Activated effector memory CD4-positive, alpha-beta T cell treated with Interleukin-2 at 50 U/mL for 16 hours (primary cell): ENCODE results near the gene ABLIM1.
A peak's percentile ranks its signal among the peaks of the same experiment; 100 is the strongest.
"Not testable (repeated sequence)": the region's sequence is repeated elsewhere in the genome, so short reads cannot be mapped to it uniquely, and the experiment has no call there.

Experiments used
- DNase-seq: peaks from one replicate; pipeline ENCODE4 v3.0.0-alpha.2; 2020

ABLIM1 gene

DNA sequence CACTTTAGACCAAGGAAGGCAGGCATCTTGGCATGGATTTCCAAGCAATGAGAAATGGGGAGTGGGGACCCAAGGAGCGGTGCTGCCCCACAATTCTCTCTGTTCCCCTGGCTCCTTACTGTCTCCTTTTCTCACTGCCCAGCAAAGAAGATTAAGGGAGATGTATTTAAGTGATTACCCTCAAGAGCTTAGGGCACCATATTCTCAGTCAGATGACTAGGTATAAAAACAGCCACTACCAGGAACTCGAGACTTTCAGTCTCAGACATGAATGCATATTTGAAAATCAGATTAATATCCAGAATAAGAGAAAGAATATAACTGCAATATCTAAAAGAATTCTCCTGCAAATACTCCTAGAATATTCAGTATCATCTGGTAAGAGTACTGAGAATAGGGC lies at the start of gene ABLIM1:
Gene ABLIM1 (minus strand): TSS at position 101 of the 400 bp plus-strand sequence. CDS start 75 bp downstream, at position 26.
- DNase-seq: no peak

DNA sequence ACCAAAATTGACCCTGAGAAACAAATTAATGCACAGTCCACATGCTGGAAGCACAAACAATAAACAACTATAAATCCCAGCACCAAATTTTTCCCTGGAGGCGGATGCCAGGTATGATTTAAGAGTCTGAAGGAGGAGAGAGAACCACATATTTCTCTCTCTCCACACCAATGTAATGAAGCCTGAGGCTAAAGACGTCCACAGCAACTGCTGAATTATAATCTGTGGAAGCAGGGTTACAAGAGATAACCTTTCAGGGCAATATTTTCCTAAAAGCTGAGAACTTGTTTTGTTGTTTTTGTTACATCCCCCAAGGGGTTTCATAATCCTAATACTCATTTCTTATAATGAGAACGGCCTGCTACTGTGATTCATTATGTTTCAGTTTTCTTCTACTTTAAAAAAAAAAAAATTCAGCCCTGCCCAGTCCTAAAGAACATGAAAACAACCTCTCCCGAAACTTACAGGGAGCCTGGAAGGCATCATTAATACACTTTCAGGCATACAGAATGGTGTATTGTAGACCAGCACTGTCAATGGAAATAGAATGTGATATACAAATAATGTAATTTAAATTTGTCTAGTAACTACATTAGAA lies 48.5 kb upstream of the ABLIM1 start:
- DNase-seq: no peak

DNA sequence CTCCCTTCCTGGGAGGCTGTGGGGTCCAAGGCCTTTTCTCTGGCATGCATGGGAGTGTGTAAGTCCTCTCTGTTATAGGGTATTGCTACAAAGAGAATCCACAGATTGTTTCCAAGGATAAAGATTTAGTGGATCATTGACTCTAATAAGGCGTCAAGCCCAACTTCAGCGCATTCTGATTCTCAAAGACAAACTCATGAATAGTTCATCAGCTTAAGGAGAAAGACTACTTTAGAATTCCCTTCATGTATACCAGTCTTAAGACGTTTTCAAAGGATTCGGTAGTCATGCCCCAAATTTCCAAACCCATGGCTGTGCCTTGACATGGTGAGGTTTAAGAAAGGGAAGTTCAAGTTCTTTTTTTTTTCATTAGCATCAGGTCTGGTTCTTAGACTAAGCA lies 46.6 kb upstream of the ABLIM1 start:
- DNase-seq: no peak

DNA sequence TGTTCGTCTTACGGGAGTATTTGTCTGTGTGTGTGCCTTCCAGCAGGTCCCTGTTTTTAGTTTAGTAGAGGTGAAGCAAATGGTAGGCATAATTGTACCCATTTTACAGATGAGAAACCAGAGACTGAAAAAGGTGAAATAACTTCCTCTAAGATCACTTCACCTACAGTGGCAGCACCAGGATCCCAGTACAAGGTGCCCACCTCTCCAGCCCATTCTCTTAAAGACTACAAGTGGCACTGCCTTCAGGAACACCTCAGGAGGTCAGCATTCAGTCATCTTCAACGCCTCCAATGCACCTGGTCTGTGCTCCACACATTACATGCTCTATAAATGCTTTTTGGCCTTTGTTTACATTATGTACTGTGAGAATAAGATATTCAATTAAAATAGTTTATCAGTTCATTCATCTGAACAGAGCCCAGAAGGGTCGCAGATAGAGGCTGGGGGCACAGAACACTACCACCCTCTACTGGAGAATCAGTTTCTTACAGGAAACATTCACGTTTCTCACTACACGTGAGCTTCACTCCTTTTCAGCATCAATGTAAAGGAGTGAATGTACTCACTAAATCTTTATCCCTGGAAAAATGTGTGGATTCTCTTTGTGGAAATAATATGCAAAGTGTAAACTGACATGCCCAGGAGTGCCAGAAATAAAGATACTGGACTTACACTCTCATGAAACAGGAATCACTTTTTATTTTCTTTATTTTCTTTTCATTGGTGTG lies 45.5 kb upstream of the ABLIM1 start:
- DNase-seq: no peak

DNA sequence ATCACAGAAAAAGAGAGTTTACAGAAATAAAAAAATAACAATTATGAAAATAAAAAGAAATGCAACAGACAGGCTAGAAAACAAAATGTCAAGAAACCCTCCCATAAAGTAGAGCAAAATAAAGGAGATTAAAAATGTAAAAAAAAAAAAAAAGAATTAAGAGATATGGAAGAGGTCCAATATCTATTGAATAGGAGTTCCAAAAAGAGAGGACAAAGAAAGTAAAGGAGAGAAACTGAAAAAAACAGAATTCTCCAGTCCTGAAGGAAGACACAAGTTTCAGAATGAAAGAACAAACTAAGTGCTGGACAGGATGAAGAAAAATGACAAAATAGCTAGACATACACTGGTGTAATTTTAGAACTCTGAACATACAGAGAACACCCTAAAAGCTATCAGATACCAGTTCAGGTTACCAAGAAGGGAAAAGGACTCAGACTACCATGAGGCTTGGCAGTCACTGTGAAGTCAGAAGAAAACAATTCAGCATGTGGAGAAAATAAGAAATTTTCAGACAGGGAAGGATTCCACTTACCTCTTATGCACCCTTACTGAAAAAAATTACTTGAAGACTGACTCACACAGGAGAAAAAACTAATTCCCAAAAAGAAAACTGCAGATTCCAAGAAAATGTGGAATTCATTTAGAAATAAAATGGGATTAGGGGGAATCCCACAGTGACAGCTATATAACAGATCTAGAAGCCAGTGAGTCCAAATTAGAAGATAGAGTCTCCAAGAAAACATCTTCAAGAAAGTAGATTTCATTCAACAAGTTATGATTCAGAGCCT lies 40.4 kb upstream of the ABLIM1 start:
- no peak for DNase-seq

DNA sequence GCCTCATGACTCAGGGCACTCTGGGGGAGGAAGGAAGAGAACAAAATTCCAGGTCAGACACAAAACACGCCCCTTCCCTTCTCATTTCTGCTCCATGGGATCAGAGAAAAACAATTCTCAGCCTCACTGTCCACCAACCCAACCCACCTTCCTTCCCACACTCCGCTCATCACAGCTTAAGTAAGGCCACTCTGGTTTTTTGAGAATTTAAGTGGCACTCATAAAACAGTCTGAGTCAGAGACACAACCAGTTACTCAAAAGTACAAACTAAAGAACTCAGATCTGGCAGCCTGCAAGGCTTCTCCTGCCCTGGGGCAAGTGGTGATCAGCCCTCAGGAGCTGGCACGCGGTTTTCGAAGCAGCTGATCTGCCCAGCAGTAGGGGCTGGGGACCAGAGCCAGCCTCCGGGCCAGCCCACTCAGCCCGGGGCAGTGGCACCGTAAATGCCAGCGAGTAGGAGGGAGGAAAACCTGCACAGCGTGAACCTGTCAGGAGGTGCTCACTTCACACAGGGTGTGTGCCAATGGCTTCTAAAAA lies 39.1 kb upstream of the ABLIM1 start:
- no peak for DNase-seq

DNA sequence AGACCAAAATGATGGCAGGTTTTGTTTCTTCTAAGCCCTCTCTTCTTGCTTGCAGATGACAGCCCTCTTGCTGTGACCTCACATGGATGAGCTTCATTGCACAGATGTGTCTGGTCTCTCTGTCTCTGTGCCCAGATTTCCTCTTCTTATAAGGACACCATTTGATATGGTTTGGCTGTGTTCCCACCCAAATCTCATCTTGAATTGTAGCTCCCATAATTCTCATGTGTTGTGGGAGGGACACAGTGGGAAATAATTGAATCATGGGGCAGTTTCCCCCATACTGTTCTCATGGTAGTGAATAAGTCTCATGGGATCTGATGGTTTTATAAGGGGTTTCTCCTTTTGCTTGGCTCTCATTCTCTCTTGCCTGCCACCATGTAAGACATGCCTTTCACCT lies 38.2 kb upstream of the ABLIM1 start:
- DNase-seq: not testable (repeated sequence)

DNA sequence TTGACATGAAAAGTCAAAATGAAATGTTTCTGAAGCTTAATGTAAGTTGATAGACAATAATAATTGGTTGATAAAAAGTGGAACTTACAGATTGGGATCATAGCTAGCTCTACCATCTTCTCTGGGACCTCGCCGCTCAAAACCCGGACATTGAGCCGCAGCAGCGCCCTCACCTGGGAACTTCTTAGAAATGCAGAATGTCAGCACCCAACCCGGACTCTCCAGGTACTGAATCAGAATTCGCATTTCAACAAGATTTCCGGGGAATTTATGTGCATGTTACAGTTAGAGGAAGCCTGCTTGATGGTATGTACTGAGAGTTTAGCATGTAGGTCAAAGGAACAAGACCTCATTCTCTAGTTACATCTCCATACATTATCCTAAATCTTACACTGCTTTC lies 36.7 kb upstream of the ABLIM1 start:
- DNase-seq: no peak

DNA sequence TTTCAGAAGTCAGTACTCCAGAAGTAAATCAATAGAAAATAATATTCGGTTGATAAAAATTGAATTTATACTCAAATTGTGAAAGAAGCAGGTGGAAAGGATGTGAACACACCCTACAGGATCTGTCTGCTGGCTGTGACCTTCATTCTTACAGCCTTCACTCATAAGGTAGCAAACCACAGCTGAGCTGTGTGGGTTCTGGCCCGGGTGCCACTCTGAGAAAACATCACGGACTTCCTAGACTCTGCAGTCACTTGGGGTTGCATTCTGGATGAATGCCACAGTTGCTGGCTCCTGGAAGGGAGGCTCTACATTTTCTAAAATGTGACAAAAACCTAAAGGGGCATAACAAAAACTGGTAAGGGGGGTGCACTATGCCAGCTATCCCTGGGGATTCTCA lies 36.0 kb upstream of the ABLIM1 start:
- peak; percentile 18 for DNase-seq

DNA sequence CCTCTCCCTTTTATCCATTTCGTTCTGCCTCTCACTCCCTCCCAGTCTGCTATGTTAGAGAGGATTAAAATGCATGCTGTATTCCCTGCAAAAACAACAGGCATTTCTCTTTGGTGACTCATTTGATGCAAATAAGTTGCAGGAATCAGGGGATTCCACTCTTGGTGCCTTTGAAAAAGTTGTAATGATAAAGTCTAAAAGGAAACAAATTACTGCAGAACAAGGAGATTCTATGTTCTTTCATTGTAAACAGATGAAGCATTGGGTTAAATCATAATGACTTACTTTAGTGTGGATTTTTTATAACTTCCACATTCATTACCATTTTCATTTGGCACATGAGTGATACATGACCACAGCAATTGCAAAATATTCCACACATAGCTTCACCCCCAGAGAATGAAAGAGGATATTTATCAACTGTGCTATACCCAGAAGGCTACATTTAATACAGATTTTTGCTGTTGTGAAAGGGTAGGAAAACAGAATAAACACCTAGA lies 33.4 kb upstream of the ABLIM1 start:
- DNase-seq: no peak

DNA sequence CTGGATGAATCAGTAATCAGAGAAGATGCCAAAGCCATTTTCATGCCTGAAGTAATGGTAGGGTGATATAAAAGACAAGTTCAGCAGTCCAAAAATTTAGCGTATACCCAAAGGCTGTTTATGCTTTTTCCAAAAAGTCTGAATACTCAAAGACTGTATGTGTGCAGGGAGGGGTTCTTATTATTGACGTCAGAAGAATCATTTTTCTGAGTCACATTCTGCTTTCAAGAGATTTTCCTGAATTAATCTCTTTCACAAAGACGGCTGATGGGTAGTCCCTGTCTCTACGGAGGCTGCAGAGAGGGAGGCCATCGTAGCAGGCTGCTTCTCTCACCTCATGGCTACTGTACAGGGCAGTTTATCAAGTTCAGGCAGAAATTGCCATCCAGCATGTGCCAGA lies 30.7 kb upstream of the ABLIM1 start:
- no peak for DNase-seq

DNA sequence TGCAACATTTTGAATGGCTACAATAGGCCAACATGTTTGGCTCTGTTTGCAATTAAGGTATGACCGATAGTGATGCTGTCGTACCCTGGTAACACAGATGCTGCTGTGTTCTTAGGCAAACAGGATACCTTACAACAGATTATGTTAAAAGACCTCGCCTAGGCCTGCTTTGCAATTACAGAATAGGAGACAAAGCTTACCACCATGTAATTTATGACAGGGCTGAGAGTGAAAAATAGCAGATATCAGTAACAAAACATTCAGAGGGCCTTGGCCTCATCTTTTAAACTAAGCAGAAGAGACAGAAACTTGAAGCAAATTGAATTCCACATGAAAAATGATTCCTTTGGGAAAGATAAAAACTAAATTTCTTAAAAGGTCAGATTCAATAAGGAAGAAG lies 29.4 kb upstream of the ABLIM1 start:
- no peak for DNase-seq

DNA sequence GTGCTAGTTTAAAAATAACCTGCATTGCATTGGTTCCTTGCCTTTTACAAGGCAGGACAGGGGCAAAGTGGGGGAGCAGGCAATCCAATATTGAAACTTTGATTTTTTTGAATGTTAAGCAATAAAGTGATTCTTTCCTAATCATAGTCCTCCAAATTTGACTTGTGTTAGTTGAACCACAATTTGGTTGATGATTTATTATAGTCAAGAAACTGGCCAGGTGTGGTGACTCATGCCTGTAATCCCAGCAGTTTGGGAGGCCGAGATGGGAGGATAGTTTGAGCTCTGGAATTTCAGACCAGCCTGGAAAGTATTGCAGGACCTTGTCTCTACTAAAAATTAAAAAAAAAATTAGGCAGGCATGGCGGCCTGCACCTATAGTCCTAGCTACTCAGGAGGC lies 27.9 kb upstream of the ABLIM1 start:
- DNase-seq: no peak

DNA sequence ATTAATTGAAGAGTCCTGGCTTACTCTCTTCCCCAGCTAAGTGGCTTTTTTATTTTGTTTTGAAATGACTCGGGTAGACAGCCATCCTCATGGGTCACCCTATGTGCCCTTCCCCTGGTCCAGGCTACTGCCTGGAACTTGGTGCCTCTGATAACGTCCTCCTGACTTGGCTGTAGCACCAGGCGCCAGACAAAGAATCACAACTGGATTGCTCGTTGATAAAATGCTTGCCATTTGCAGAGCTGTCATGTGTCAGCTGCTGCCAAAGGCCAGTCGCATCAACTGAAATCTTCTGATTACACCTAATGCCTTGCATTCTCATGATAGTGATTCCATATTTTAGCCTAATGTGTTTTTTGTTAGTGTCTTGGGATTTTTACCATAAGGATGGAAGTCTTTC lies 27.4 kb upstream of the ABLIM1 start:
- no peak for DNase-seq

DNA sequence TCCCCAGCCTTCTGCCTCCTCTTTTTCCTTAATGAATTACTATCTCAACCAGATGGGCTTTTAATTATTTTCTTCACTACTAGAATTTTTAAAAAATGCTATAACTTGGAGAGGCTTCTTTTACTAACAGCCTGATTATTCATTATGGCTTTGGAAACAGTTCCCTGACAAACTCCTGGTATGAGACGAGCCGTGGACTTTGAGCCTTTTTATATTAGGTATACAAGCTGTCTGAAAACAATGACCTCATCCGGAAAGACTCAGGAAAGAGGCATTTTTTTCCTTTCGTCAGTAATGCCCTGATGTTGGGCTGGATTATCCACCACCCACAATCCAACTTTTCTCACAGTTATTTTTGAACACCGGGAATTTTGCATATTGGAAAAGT lies 26.7 kb upstream of the ABLIM1 start:
- no peak for DNase-seq

DNA sequence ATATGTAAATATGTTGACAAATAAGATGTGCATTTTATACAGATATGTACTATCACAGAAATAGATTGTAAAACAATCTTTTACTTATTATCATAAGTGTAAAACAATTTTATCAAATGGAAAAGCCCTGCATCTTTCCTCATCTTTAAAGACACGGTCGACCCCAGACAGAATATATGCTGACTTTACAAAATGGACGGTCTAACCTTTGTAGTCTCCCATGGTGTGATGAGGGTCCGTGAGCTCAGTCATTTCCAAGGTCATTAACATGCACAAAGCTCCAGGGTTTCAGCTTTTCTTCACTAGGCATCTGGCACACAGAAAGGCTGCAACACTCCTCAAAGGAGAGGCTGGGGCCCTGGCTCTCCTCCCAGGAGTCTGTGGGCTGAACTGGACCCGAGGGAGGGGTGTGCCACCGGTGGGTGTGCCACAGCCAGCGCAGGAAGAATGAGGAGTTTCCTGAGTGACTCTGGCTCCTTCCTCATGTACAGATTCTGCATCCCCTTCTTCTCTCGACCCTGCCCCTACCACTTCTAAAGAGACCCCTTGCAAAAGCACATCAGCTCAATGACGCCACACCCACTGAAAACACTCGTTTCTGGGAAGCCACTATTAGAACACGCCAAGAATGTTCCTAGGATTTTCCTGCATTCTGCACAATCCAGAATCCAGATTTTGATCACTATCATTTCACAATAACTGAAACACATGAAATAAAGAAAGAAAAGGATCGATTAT lies 26.2 kb upstream of the ABLIM1 start:
- DNase-seq: no peak

DNA sequence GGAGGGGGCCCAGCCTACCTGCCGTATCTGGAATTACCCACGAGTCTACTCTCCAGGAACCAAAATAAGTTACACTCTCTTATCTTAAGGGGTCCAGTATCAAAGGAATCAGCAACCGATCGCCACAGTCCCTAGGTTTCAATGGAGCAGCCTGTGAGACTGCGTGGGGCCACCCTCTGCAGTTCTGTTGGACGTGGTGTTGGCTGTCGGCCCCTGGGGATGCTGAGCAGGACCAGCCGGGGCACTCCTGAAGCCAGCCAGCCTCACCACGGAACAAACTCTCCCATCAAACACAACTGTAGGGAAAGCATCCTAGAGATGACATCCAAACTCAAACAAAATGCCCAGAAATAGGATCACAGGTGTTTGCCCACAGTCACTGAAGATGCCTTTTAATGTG lies 25.5 kb upstream of the ABLIM1 start:
- no peak for DNase-seq

DNA sequence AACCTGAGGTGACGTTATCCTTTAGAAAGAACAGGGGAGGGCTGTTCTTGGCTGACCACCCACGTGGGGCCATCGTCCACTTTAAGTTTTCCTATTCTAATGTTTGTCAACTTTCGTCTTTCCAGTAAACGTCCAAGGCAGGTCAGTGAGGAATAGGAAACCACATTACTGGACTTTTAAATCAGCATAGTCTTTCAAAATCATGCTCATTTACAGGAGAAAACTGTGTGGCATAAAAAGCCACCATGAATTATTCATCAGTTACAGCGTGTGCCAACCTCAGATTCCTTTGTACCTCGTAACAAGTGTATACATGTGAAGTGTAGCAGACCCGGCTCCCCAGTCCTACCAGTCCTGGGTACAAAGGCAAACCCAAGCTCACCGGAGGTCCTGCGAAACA lies 25.1 kb upstream of the ABLIM1 start:
- DNase-seq: no peak

DNA sequence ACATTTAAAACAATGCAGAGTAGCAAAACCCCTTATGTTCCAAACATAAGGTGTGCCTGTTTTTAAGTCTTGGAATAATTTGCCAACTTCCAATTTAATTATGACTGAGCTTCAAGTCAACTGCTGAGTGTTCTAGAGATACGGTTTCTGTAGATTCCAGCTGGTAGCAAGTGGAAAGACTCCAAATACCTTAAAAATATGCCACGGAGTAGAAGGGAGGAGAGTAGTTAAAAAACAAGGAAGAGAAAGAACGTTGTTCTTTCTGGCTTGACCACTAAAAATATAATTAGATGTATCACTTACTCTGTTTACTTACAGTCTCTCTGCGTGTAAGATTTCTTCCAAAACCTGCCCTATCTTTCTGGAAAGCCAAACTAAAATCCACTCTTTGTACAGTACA lies 24.5 kb upstream of the ABLIM1 start:
- no peak for DNase-seq

DNA sequence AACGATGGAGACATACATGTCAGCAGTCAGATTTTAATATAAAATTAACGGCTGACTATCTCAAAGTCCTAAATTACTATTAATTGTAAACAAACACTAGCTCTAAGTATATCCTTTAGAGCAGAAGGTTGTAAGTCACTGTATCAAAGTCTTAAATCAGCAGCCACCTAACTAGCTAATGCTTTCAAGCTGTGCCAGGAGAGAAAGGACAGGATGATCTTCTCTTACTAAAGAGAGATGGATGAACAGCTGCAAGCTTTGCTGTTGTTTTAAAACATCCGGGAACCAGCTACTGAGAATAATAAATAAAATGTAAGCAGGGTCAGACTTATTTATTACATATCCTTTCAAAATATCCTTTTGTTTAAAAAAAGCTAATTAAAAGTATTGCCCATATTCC lies 24.0 kb upstream of the ABLIM1 start:
- DNase-seq: no peak

DNA sequence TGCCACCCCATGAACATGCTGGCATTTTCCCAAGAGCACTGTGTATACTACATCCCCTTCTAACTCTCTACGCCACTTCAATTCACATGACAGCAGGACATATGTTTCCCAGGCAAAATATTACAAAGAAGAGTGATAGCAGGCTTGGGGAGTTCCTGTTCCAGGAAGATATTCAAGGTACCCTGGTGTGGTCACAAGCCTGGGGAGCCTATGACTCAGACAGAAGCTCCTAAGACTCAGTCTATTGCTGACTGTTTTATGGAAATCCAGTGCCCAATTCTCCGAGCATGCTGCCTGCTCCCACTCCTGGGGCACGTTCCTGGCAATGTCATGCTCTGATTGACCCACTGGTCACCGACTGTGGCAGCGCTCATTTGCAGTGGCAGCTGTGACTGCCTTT lies 23.5 kb upstream of the ABLIM1 start:
- no peak for DNase-seq

DNA sequence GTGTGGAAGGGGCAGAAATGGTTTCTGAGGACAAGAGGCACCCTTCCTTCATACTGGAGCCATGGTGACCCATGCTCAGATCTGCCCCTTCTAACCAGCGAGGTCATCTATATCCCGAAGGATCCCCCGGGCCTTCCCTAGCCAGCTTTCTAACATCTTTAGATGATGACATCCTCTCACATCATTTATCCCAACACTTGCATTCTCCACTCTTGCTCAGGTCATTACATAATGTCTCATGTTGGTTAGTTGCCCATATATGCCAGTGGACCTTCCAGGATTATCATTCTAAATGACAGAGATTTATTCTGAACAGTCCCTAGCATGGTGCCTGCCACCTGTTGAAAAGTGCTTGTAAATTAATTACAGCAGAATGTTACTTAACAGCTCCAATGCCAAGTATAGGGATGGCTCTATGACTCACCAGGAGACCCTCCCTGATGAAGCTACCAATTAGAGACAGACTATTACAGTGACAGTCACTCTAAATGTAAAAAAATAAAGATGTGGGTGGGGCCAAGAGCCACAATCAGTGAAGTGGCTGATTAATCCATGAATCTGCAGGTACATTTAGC lies 22.6 kb upstream of the ABLIM1 start:
- DNase-seq: no peak

DNA sequence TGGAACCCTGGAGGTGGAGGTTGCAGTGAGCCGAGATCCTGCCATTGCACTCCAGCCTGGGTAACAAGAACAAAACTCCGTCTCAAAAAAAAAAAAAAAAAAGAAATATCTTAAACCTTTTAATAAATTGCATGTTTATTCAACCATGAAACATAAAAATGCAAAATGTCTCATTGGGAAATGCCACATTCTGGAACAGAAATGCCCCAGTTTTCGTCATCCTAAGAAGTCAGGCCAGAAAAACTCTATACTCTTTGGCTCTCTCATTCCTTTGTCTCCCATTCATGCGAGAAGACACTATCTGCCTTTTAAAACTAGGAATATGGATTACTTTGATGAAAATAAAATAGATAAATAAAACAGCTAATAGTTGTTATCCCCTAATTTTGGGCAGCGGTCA lies 21.5 kb upstream of the ABLIM1 start:
- DNase-seq: no peak
